Smooth muscle cell (in vitro differentiated cells): Measurements from ENCODE around the gene ARRDC1. TPM values are rescaled to one million over a fixed set of nuclear protein-coding genes. Genes with fewer than 3 reads are reported as not detected.

ENCODE experiments used
- DNase-seq: peaks from one replicate; lab custom pipeline; 2025; ENCODE audit not compliant: unreplicated experiment; lab: John Stamatoyannopoulos, UW
- H2AFZ ChIP-seq: fragments of 200-600 bp; sonication (generic); 2 replicates; pipeline ENCODE4 v1.6.0; 2016; ENCODE audit warnings: antibody characterized with exemption, low read depth, mild to moderate bottlenecking
- H3F3A ChIP-seq: fragments of 200-600 bp; sonication (generic); 2 replicates; pipeline ENCODE4 v1.6.0; 2017; ENCODE audit warnings: antibody characterized with exemption, low read depth
- H3K27ac ChIP-seq: fragments of 200-600 bp; sonication (generic); 2 replicates; pipeline ENCODE4 v1.5.1; 2016; ENCODE audit warnings: low read depth, mild to moderate bottlenecking
- H3K27me3 ChIP-seq: fragments of 200-600 bp; sonication (generic); 2 replicates; pipeline ENCODE4 v1.6.1; 2016; ENCODE audit warnings: low read depth, mild to moderate bottlenecking
- H3K36me3 ChIP-seq: fragments of 200-600 bp; sonication (generic); 2 replicates; pipeline ENCODE4 v1.5.1; 2016; ENCODE audit warnings: low read depth
- H3K4me1 ChIP-seq: fragments of 200-600 bp; sonication (generic); 2 replicates; pipeline ENCODE4 v1.5.1; 2016; ENCODE audit warnings: low read depth
- H3K4me2 ChIP-seq: fragments of 200-600 bp; sonication (generic); 2 replicates; pipeline ENCODE4 v1.6.0; 2016; ENCODE audit warnings: mild to moderate bottlenecking
- H3K4me3 ChIP-seq: fragments of 200-600 bp; sonication (generic); 2 replicates; pipeline ENCODE4 v1.5.1; 2016; ENCODE audit warnings: mild to moderate bottlenecking
- H3K79me2 ChIP-seq: fragments of 200-600 bp; sonication (generic); 2 replicates; pipeline ENCODE4 v1.6.0; 2016; ENCODE audit warnings: low read depth, mild to moderate bottlenecking
- H3K9ac ChIP-seq: fragments of 200-600 bp; sonication (generic); 2 replicates; pipeline ENCODE4 v1.6.0; 2016; ENCODE audit warnings: low read depth
- H3K9me3 ChIP-seq: fragments of 200-600 bp; sonication (generic); replicated peaks from 2 replicates; pipeline ENCODE4 v1.5.1; 2016; ENCODE audit warnings: low read depth
- H4K20me1 ChIP-seq: fragments of 200-600 bp; sonication (generic); 2 replicates; pipeline ENCODE4 v1.6.0; 2016; ENCODE audit warnings: low read depth
- CTCF ChIP-seq: fragments of 200-600 bp; sonication (generic); IDR thresholded peaks from 2 replicates; pipeline ENCODE4 v1.5.1; 2017; ENCODE audit warnings: borderline replicate concordance, mild to moderate bottlenecking, antibody characterized with exemption; ENCODE audit not compliant: insufficient read depth, poor library complexity, severe bottlenecking
- WGBS: methylation state at CpG from one replicate; pipeline ENCODE4 v1.1.7; 2016; ENCODE audit warnings: low lambda C conversion rate; 5-methylcytosine and 5-hydroxymethylcytosine counted together
- polyA plus RNA-seq: library from polyadenylated mRNA; unstranded; fragments of >200 nt; fragmentation: Nextera tagmentation; extraction: Ambion mirVana; gene quantifications from 2 replicates; pipeline ENCODE4 v1.2.1, GENCODE V29; 2016
- total RNA-seq: library from RNA; depleted of rRNA; stranded (reverse); fragments of >200 nt; gene quantifications from 2 replicates; pipeline ENCODE4 v1.2.3, GENCODE V29; 2014

Gene ARRDC1
- total and polyA plus RNA-seq, 2 experiments from 2014 or later = 16.7 to 18.7 TPM

- Histone ChIP-seq H3K9ac (no peak overlapping the region), H3K4me1 (peaks cover 2% of the 10 kb centered on the region), H3K9me3 (no peaks in the 10 kb centered on the region), H2AFZ (no peak overlapping the region), H3K4me2 (no peak overlapping the region), H3K36me3 (no peaks in the 10 kb centered on the region), H3K4me3 (no peak overlapping the region), H3F3A (no peaks in the 10 kb centered on the region), H4K20me1 (peaks cover 4% of the 10 kb centered on the region), H3K79me2 (peaks cover 7% of the 10 kb centered on the region), H3K27ac (no peak overlapping the region), H3K27me3 (no peaks in the 10 kb centered on the region)
- DNase-seq = no peak
- no peak for TF ChIP-seq CTCF
- 93% methylated on average over 8 of the region's 8 CpGs for WGBS
Measured at GRCh38 chr9:137583957-137584356, 21.5 kb upstream of the ARRDC1 start.

DNA sequence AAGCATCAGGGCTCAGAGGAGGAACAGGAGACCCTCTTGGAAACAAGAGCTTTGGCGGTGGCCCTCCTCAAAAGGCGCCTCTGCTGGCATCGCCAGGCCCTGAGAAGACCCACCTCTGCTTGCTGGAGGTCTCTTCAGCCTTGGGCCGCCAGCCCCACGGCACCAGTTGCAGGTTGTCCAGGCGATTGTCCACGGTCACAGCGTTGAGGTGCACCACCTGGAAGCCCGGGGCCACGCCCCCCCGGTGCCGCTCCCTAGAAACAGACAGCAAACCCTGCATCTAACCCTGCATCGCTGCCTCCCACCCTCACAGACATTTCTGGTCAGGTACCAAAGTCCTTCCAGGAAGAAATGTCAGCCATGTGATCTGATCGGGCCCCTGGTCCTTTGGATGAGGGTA lies 18.6 kb upstream of the ARRDC1 start:
- Histone ChIP-seq H4K20me1 (peaks cover 11% of the 10 kb centered on the region), H3K36me3 (no peaks in the 10 kb centered on the region), H3F3A (no peaks in the 10 kb centered on the region), H3K4me2 (no peak overlapping the region), H3K9me3 (no peaks in the 10 kb centered on the region), H3K9ac (no peak overlapping the region), H3K4me1 (peaks cover 9% of the 10 kb centered on the region), H2AFZ (no peak overlapping the region), H3K27ac (no peak overlapping the region), H3K4me3 (no peak overlapping the region), H3K27me3 (no peaks in the 10 kb centered on the region), H3K79me2 (peaks cover 16% of the 10 kb centered on the region)
- WGBS = 98% methylated on average over 14 of the region's 14 CpGs
- DNase-seq = no peak
- TF ChIP-seq CTCF = no peak

GRCh38 chr9:137588311-137588710 lies 17.2 kb upstream of the ARRDC1 start:
- Histone ChIP-seq H3K4me1 (peaks cover 9% of the 10 kb centered on the region), H3K27me3 (no peaks in the 10 kb centered on the region), H3K4me3 (no peak overlapping the region), H3K79me2 (peaks cover 16% of the 10 kb centered on the region), H3K9ac (no peak overlapping the region), H3F3A (no peaks in the 10 kb centered on the region), H3K9me3 (no peaks in the 10 kb centered on the region), H4K20me1 (peaks cover 11% of the 10 kb centered on the region), H3K27ac (no peak overlapping the region), H3K4me2 (peak overlapping the region; percentile 94), H2AFZ (no peak overlapping the region), H3K36me3 (no peaks in the 10 kb centered on the region)
- no peak for DNase-seq
- 94% methylated on average over 13 of the region's 13 CpGs for WGBS
- no peak for TF ChIP-seq CTCF

DNA sequence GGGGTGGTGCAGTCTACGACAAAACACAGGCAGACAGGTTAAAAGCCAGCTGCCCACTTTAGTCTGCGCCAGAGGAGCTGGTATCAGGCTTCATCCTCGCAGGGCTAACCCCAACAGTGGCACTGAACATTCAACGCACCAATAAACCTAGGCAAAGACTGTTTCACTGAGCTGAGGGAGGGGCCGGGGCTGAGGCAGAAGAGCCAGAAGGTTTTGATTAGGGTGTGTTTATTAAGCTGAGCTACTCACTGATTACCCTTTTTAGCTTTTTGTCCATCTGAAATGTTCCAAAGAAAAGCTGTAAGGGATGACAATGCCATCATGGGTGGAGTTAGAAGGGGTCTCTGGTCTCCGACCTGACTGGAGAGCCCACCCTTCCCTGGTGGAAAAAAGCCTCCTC lies 16.6 kb upstream of the ARRDC1 start:
- H3K79me2 ChIP-seq = peaks cover 16% of the 10 kb centered on the region
- no peaks in the 10 kb centered on the region for H3K27me3 ChIP-seq
- H3F3A ChIP-seq = no peaks in the 10 kb centered on the region
- H3K9me3 ChIP-seq = no peaks in the 10 kb centered on the region
- H3K9ac ChIP-seq = peak overlapping the region; percentile 62
- no peak overlapping the region for H3K27ac ChIP-seq
- no peak for DNase-seq
- H3K4me1 ChIP-seq = peaks cover 9% of the 10 kb centered on the region
- 91% methylated on average over 6 of the region's 6 CpGs for WGBS
- peak overlapping the region; percentile 74 for H3K4me3 ChIP-seq
- H3K36me3 ChIP-seq = no peaks in the 10 kb centered on the region
- TF ChIP-seq CTCF = no peak
- H2AFZ ChIP-seq = no peak overlapping the region
- H3K4me2 ChIP-seq = peak overlapping the region; percentile 94
- H4K20me1 ChIP-seq = peaks cover 11% of the 10 kb centered on the region
